PFSK-1 (cell line): Measurements from ENCODE around the gene MMP20.

Source experiments
- FOXP2 ChIP-seq: optimal IDR thresholded peaks from 2 replicates; pipeline ENCODE3; 2011; ENCODE audit warnings: borderline replicate concordance, control low read depth, inconsistent platforms; ENCODE audit not compliant: insufficient read depth; ENCODE audit errors: extremely low read length, extremely low read depth
- POLR2AphosphoS5 ChIP-seq: IDR thresholded peaks from 2 replicates; pipeline ENCODE4 v1.6.1; 2012; ENCODE audit warnings: low read depth, mild to moderate bottlenecking, control low read depth, low read length, moderate library complexity
- SIN3A ChIP-seq: IDR thresholded peaks from 2 replicates; pipeline ENCODE4 v1.6.1; 2012; ENCODE audit warnings: mild to moderate bottlenecking, low read length, moderate library complexity, borderline replicate concordance; ENCODE audit not compliant: insufficient read depth
- TAF1 ChIP-seq: IDR thresholded peaks from 2 replicates; pipeline ENCODE4 v1.6.1; 2012; ENCODE audit warnings: low read length, control low read depth, borderline replicate concordance; ENCODE audit not compliant: insufficient read depth
- TF ChIP-seq, protein P1 (sequence below), 2 experiments: IDR thresholded peaks; 2 replicates each; pipeline versions ENCODE4 v1.6.1 to v1.8.0; 2011 to 2012; ENCODE audit warnings: low read depth in 2 of 2, low read length in 2 of 2, control low read depth in 1 of 2, inconsistent platforms in 1 of 2, mild to moderate bottlenecking in 1 of 2, moderate library complexity in 1 of 2; ENCODE audit not compliant: insufficient read depth in 1 of 2

Gene MMP20

DNA sequence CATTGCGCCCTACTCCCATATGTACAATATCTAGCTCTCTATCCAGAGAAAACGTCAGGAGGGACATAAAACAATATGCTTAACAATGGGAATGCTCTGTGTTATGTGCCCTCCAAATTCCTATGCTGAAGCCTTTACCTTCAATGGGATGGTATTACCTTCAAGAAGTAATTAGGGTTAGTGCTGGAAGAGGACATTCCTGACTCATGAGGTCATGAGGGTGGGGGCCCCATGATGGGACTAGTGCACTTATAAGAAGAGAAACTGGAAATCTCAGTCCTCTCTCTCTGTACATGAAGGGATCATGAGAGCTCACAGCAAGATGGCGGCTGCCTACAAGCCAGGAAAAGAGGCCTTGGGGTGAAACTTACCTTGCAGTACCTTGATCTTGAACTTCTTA is 20.3 kb downstream of the MMP20 start:
- TF ChIP-seq TAF1, result no peak
- TF ChIP-seq SIN3A, result no peak
- TF ChIP-seq, protein P1, sequence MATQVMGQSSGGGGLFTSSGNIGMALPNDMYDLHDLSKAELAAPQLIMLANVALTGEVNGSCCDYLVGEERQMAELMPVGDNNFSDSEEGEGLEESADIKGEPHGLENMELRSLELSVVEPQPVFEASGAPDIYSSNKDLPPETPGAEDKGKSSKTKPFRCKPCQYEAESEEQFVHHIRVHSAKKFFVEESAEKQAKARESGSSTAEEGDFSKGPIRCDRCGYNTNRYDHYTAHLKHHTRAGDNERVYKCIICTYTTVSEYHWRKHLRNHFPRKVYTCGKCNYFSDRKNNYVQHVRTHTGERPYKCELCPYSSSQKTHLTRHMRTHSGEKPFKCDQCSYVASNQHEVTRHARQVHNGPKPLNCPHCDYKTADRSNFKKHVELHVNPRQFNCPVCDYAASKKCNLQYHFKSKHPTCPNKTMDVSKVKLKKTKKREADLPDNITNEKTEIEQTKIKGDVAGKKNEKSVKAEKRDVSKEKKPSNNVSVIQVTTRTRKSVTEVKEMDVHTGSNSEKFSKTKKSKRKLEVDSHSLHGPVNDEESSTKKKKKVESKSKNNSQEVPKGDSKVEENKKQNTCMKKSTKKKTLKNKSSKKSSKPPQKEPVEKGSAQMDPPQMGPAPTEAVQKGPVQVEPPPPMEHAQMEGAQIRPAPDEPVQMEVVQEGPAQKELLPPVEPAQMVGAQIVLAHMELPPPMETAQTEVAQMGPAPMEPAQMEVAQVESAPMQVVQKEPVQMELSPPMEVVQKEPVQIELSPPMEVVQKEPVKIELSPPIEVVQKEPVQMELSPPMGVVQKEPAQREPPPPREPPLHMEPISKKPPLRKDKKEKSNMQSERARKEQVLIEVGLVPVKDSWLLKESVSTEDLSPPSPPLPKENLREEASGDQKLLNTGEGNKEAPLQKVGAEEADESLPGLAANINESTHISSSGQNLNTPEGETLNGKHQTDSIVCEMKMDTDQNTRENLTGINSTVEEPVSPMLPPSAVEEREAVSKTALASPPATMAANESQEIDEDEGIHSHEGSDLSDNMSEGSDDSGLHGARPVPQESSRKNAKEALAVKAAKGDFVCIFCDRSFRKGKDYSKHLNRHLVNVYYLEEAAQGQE (IDR thresholded peaks at IDR 0.05; ENCODE audit: insufficient read depth in 1 of 2, low read depth in 2 of 2, low read length in 2 of 2), result no peak
- TF ChIP-seq FOXP2, result no peak
- no peak for TF ChIP-seq POLR2AphosphoS5

DNA sequence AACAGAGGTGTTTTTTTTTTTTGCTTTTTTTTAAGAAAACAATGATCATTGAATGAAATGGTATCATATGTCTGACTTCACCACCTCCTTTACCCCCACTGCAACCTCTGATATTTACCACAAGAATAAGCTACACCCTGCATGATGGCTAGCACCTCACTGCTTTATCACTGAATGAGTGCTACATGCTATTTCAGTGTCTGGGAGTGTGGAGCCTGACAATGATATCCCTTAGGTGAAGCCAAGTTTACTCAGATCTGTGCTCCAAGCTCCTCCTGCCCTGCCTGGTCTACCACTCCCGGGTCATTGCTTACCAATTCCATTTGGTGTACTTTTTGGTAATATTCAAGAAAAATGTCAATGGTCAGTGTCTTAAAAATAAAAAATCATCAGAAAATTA is 21.1 kb downstream of the MMP20 start:
- TF ChIP-seq FOXP2 (no peak), POLR2AphosphoS5 (no peak), SIN3A (no peak)

DNA sequence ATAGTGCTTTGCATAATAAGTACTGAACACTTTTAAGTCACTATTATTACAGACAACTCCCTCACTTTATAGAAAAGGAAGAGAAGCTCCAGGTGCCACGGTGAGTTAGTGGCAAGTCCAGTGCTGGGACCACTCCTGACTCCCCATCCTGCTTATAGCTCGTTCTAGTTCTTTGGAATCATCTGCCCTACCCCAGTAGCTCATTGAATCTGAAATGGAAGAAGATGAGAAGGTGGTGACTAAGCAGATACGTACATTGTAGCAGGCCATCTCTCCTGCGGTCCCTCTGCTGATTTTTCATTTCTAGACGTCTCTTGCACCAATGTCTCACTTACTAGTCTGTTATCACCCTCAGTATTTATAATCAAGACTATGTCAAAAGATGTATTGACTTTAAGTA is 21.6 kb downstream of the MMP20 start:
- TF ChIP-seq, protein P1 (IDR thresholded peaks at IDR 0.05; ENCODE audit: insufficient read depth in 1 of 2, low read depth in 2 of 2, low read length in 2 of 2), result no peak
- TF ChIP-seq POLR2AphosphoS5 (no peak), SIN3A (no peak), TAF1 (no peak), FOXP2 (no peak)

DNA sequence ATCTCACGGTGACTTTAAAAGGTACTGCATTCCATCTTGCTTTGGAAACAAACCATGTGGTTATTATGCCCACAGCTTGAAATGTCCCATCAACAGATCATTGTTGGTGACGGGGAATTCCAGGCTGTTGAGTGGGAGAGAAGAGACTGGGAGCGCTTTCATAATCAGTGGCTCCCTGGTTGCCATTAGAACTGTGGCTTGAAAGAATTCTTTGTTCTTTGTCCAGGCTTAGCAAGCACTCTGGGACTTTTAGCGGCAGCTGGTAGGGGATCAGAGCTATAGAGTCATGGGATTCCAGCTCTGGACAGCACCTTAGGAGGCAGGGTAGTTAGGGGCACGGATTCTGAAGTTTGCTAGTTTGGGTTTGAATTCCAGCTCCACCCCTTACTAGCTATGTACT is 22.0 kb downstream of the MMP20 start:
- no peak for TF ChIP-seq POLR2AphosphoS5
- TF ChIP-seq, protein P1 (IDR thresholded peaks at IDR 0.05; ENCODE audit: insufficient read depth in 1 of 2, low read depth in 2 of 2, low read length in 2 of 2), result peak in 1 of 2 experiments; percentile 29; a peak in 1 of 4 replicates

DNA sequence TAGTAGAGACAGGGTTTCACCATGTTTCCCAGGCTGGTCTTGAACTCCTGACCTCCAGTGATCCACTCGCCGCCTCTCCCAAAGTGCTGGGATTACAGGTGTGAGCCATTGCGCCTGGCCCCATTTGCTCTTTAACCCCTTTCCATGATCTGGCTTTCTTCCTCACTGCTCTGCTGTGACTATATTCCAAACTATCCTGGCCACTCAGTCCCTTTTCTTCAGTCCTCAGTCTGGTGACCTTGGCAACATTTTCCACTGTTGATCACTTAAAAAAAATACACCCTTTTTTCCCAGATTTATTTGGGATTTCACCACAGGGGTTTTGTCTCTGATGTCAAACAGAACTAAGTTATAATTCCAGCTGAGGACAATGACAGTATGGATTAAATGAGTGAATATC is 24.5 kb downstream of the MMP20 start:
- TF ChIP-seq TAF1 (no peak), FOXP2 (no peak)

DNA sequence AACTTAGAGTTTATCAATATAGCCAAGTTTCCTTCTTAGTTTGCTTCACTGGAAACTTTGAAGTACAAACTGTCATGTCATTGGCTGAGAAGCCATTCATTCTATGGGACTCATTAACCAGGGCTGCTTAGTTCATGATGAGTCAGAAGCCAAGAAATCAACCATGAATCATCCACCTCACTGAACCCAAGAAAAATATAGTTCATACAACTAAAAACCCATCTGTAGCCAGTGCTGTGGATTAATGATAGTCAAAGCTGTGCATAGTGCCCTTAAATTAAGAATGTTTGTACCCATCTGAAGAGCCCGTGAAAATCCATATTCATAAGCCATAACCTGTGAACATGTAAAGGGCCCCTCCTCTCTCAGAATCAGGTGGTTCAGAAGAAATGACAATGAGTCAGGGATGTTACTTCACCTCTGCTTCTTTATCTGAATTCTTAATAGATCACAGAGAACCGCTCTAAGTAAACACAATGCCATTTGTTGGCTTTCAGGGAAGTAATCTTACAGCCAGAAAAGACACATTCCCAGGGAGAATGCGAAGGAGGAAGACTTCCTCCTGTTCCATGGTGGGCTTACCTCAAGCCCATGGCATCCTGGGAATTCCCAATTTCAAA is 25.4 kb downstream of the MMP20 start:
- TF ChIP-seq TAF1, result no peak
- no peak; the same call in 1 of the 2 replicates for TF ChIP-seq SIN3A
- no peak for TF ChIP-seq POLR2AphosphoS5
- no peak for TF ChIP-seq FOXP2
- TF ChIP-seq, protein P1 (IDR thresholded peaks at IDR 0.05; ENCODE audit: insufficient read depth in 1 of 2, low read depth in 2 of 2, low read length in 2 of 2), result no peak
